Measurements from ENCODE around the gene FANCI.

The FANCI gene

GRCh38 chr15:89334510-89335297 is 90.9 kb downstream of the FANCI start, which contains the start of gene POLG:
POLG (minus strand) TSS chr15:89334824; CDS start chr15:89333754, 1,070 bp downstream.
- peak; percentile 99 for DNase-seq

- DNase-seq = peak; percentile 43
Observed at GRCh38 chr15:89335298-89336041, 91.7 kb downstream of the FANCI start.

GRCh38 chr15:89338036-89338435 is 94.3 kb downstream of the FANCI start:
- DNase-seq = no peak

GRCh38 chr15:89340573-89340972 is 96.8 kb downstream of the FANCI start:
- no peak for DNase-seq

- DNase-seq = no peak
Observed at GRCh38 chr15:89341316-89342005, 97.7 kb downstream of the FANCI start.

- DNase-seq = no peak
Observed at GRCh38 chr15:89342840-89343239, 99.1 kb downstream of the FANCI start.

GRCh38 chr15:89345248-89345647 is 101.5 kb downstream of the FANCI start:
- no peak for DNase-seq

- no peak for DNase-seq
Observed at GRCh38 chr15:89346516-89347231, 102.9 kb downstream of the FANCI start.

- no peak for DNase-seq
Observed at GRCh38 chr15:89349206-89349558, 105.4 kb downstream of the FANCI start.

GRCh38 chr15:89352476-89352875 is 108.7 kb downstream of the FANCI start:
- no peak for DNase-seq

- no peak for DNase-seq
Observed at GRCh38 chr15:89353991-89354390, 110.2 kb downstream of the FANCI start.

- no peak for DNase-seq
Observed at GRCh38 chr15:89356634-89357298, 113.0 kb downstream of the FANCI start.

GRCh38 chr15:89358435-89358754 is 114.6 kb downstream of the FANCI start:
- no peak for DNase-seq

GRCh38 chr15:89358755-89359439 is 115.1 kb downstream of the FANCI start:
- DNase-seq = peak; percentile 85

- no peak for DNase-seq
Observed at GRCh38 chr15:89359471-89360293, 115.9 kb downstream of the FANCI start.

- no peak for DNase-seq
Observed at GRCh38 chr15:89360294-89360971, 116.7 kb downstream of the FANCI start.

- DNase-seq = peak; percentile 62
Observed at GRCh38 chr15:89361451-89362202, 117.8 kb downstream of the FANCI start.

GRCh38 chr15:89362203-89363101 is 118.7 kb downstream of the FANCI start:
- DNase-seq = no peak

GRCh38 chr15:89363133-89363532 is 119.4 kb downstream of the FANCI start:
- DNase-seq = no peak

Measured in CD4-positive, alpha-beta T cell treated with Interleukin-12 subunit alpha and Interleukin-12 subunit beta, for 1 hour (primary cell).